HG03354 (cell line): ENCODE data around the gene PEF1.
"Not testable (repeated sequence)": the region's sequence is repeated elsewhere in the genome, so short reads cannot be mapped to it uniquely, and the experiment has no call there.

Experiments used
- ATAC-seq: cut with Tn5 transposase; IDR thresholded peaks from one replicate; pipeline ENCODE4 v1.9.1; 2021; ENCODE audit warnings: mild to moderate bottlenecking; ENCODE audit not compliant: unreplicated experiment, poor library complexity, severe bottlenecking

PEF1 gene

GRCh38 chr1:31588751-31589515 is 55.7 kb downstream of the PEF1 start:
- no peak for ATAC-seq

- no peak for ATAC-seq
Observed at GRCh38 chr1:31587720-31588423, 56.8 kb downstream of the PEF1 start.

- ATAC-seq, result not testable (repeated sequence)
Observed at GRCh38 chr1:31587328-31587699, 57.4 kb downstream of the PEF1 start.

GRCh38 chr1:31586376-31587327 is 58.0 kb downstream of the PEF1 start:
- no peak for ATAC-seq

- no peak for ATAC-seq
Observed at GRCh38 chr1:31585736-31586365, 58.8 kb downstream of the PEF1 start.

GRCh38 chr1:31584869-31585735 is 59.6 kb downstream of the PEF1 start:
- ATAC-seq, result no peak

- ATAC-seq, result no peak
Observed at GRCh38 chr1:31583995-31584868, 60.4 kb downstream of the PEF1 start.

GRCh38 chr1:31583082-31583994 is 61.3 kb downstream of the PEF1 start:
- no peak for ATAC-seq

GRCh38 chr1:31581821-31582810 is 62.6 kb downstream of the PEF1 start:
- no peak for ATAC-seq

GRCh38 chr1:31580891-31581603 is 63.6 kb downstream of the PEF1 start:
- no peak for ATAC-seq

- ATAC-seq, result no peak
Observed at GRCh38 chr1:31580513-31580870, 64.2 kb downstream of the PEF1 start.
